Mucosa of descending colon (tissue), 3 donors: ENCODE data around the gene SCFD2. TPM values are rescaled to one million over a fixed set of nuclear protein-coding genes. Genes with fewer than 3 reads are reported as not detected.
A peak's percentile ranks its signal among the peaks of the same experiment; 100 is the strongest.

Experiments
- ATAC-seq: fragments of 200-7000 bp; cut with Tn5 transposase; one replicate; pipeline ENCODE4 v1.9.1; 2020; ENCODE audit warnings: mild to moderate bottlenecking, moderate library complexity
- DNase-seq, 3 donors: peaks; one replicate each; pipeline ENCODE4 v3.0.0-alpha.2; 2020
- H3K36me3 ChIP-seq: fragments of 200-600 bp; one replicate; pipeline ENCODE4 v1.8.0; 2021; ENCODE audit warnings: low read depth, mild to moderate bottlenecking
- H3K4me1 ChIP-seq: fragments of 200-600 bp; one replicate; pipeline ENCODE4 v1.8.0; 2021; ENCODE audit warnings: low read depth, mild to moderate bottlenecking
- H3K4me3 ChIP-seq: fragments of 200-600 bp; one replicate; pipeline ENCODE4 v1.8.0; 2021; ENCODE audit warnings: mild to moderate bottlenecking
- H3K9me3 ChIP-seq: fragments of 200-600 bp; one replicate; pipeline ENCODE4 v1.8.0; 2021; ENCODE audit warnings: mild to moderate bottlenecking
- CTCF ChIP-seq: fragments of 200-600 bp; IDR thresholded peaks from one replicate; pipeline ENCODE4 v1.8.0; 2022; ENCODE audit warnings: antibody characterized with exemption, mild to moderate bottlenecking
- intact Hi-C, 2 donors: fragments of 100-400 bp; cut with DNase I in 1 of 2; cut with micrococcal nuclease in 1 of 2; formaldehyde crosslinking; loops; one replicate each; pipeline versions ENCODE4 v1.11.0 to v1.11.1; 2022; cut with DNase I, micrococcal nuclease
- total RNA-seq, 3 donors: library from RNA; stranded (reverse); fragmentation: NEBNext Ultra II Directional in 2 of 3; extraction: Animal tissue kit (Norgen Biotek cat#: 25700) in 2 of 3; gene quantifications; one replicate each; pipeline versions ENCODE4 v1.2.1 to v1.2.4, GENCODE V29; 2021 to 2023
- donor health status: DM: no; HTN: no; CAD: no; lungs with moderate emphysema.
- donor health status: DM: no; HTN: no; CAD: no.
- donor health status: DM: no; HTN: yes; CAD: no.

The SCFD2 gene
- total RNA-seq, 3 donors from 2014 or later: 11.7 to 17.2 (median 16.0) TPM

GRCh38 chr4:52861879-52862616 lies 503.8 kb downstream of the SCFD2 start, which contains the start of gene RASL11B:
Gene RASL11B, plus strand, starts transcription at chr4:52862317. Its CDS starts 191 bp downstream, at chr4:52862508.
- Histone ChIP-seq H3K4me3 (peak within 1 kb of the TSS; percentile 24), H3K9me3 (no peaks in the 10 kb centered on the region), H3K4me1 (peaks cover 5% of the 10 kb centered on the region), H3K36me3 (no peaks in the 10 kb centered on the region)
- TF ChIP-seq CTCF: no peak
- DNase-seq (peak; percentile 75 to 89 (median 88)), ATAC-seq (peak; percentile 99)
- intact Hi-C loops: no loop called here

- Histone ChIP-seq H3K4me3 (no peak overlapping the region), H3K4me1 (peaks cover 5% of the 10 kb centered on the region), H3K36me3 (no peaks in the 10 kb centered on the region), H3K9me3 (no peaks in the 10 kb centered on the region)
- intact Hi-C loops: no loop called here
- TF ChIP-seq CTCF: no peak
- no peak for ATAC-seq
- no peak for DNase-seq
Measured at GRCh38 chr4:52861171-52861823, 504.6 kb downstream of the SCFD2 start.

- H3K9me3 ChIP-seq: no peaks in the 10 kb centered on the region
- H3K4me1 ChIP-seq: peaks cover 5% of the 10 kb centered on the region
- intact Hi-C loops: no loop called here
- DNase-seq (no peak), ATAC-seq (no peak)
- no peak overlapping the region for H3K4me3 ChIP-seq
- no peaks in the 10 kb centered on the region for H3K36me3 ChIP-seq
- no peak for TF ChIP-seq CTCF
Measured at GRCh38 chr4:52860361-52860760, 505.5 kb downstream of the SCFD2 start.

GRCh38 chr4:52856801-52857200 lies 509.1 kb downstream of the SCFD2 start:
- ATAC-seq (no peak), DNase-seq (no peak)
- intact Hi-C loops: no loop called here
- TF ChIP-seq CTCF: no peak
- no peak overlapping the region for H3K4me3 ChIP-seq
- no peaks in the 10 kb centered on the region for H3K9me3 ChIP-seq
- H3K4me1 ChIP-seq: no peaks in the 10 kb centered on the region
- H3K36me3 ChIP-seq: no peaks in the 10 kb centered on the region

- H3K4me3 ChIP-seq: no peak overlapping the region
- intact Hi-C loops: no loop called here
- ATAC-seq: no peak
- H3K36me3 ChIP-seq: no peaks in the 10 kb centered on the region
- H3K9me3 ChIP-seq: no peaks in the 10 kb centered on the region
- DNase-seq: no peak
- TF ChIP-seq CTCF: no peak
- H3K4me1 ChIP-seq: no peaks in the 10 kb centered on the region
Measured at GRCh38 chr4:52853351-52853750, 512.5 kb downstream of the SCFD2 start.
